ENCODE data around the gene CDH8. TPM values are rescaled to one million over a fixed set of nuclear protein-coding genes. Genes with fewer than 3 reads are reported as not detected.

The CDH8 gene
- polyA plus RNA-seq, 1 of the 3 experiments (the other 2 are of a cell fraction): 0.05 TPM

- Histone ChIP-seq H3F3A (replicated peaks; ENCODE audit: insufficient read depth) (no peaks in the 10 kb centered on the region), H3K36me3 (replicated peaks in 1 of 2; ENCODE audit: control insufficient read depth in 1 of 2, insufficient read depth in 2 of 2, low read length in 1 of 2) (no peaks in the 10 kb centered on the region), H3K9me2 (no peaks in the 10 kb centered on the region), H3K27me3 (ENCODE audit: insufficient read depth) (no peaks in the 10 kb centered on the region), H3K9me3 (no peaks in the 10 kb centered on the region), H4K20me1 (ENCODE audit: insufficient read depth) (no peaks in the 10 kb centered on the region), H3K4me1 (ENCODE audit: control insufficient read depth in 1 of 2, insufficient read depth in 2 of 2, low read depth in 1 of 2, low read length in 1 of 2) (no peaks in the 10 kb centered on the region), H3K27ac (ENCODE audit: low read depth in 2 of 2, low read length in 1 of 2) (no peak overlapping the region), H3K79me2 (ENCODE audit: insufficient read depth) (no peaks in the 10 kb centered on the region), H3K9ac (no peak overlapping the region), H2AFZ (ENCODE audit: low read depth) (no peak overlapping the region), H3K4me3 (ENCODE audit: low read depth in 2 of 2, low read length in 1 of 2) (no peak overlapping the region), H3K4me2 (no peak overlapping the region)
- WGBS (ENCODE audit: low lambda C conversion rate): 14% methylated on average over 3 of the region's 3 CpGs
- TF ChIP-seq RAD21 (IDR thresholded peaks at IDR 0.05; ENCODE audit: low read length) (no peak), CHD2 (IDR thresholded peaks at IDR 0.05; ENCODE audit: low read length, partially characterized antibody) (no peak), NRF1 (IDR thresholded peaks at IDR 0.05; ENCODE audit: low read depth, low read length) (no peak), MXI1 (IDR thresholded peaks at IDR 0.05; ENCODE audit: low read depth, low read length) (no peak), REST (IDR thresholded peaks at IDR 0.05; ENCODE audit: low read depth, low read length) (no peak)
- no peak for DNase-seq
- ChIA-PET POLR2A (no interaction called here), CTCF (no interaction called here)
These were observed 358.1 kb downstream of the CDH8 start for GRCh38 chr16:61678182-61678581.

GRCh38 chr16:61677776-61678175, 358.5 kb downstream of the CDH8 start:
- H3K4me1 ChIP-seq (ENCODE audit: control insufficient read depth in 1 of 2, insufficient read depth in 2 of 2, low read depth in 1 of 2, low read length in 1 of 2): no peaks in the 10 kb centered on the region
- WGBS (ENCODE audit: low lambda C conversion rate): 13% methylated on average over 5 of the region's 5 CpGs
- TF ChIP-seq USF2 (IDR thresholded peaks at IDR 0.05; ENCODE audit: borderline replicate concordance, low read depth, low read length): no peak
- no peak for TF ChIP-seq MEF2A (IDR thresholded peaks at IDR 0.05; ENCODE audit: borderline replicate concordance, low read depth)
- TF ChIP-seq CHD2 (IDR thresholded peaks at IDR 0.05; ENCODE audit: low read length, partially characterized antibody): no peak
- no peak for TF ChIP-seq GATA2 (CRISPR knock-in tag; IDR thresholded peaks at IDR 0.05)
- TF ChIP-seq ELF1 (IDR thresholded peaks at IDR 0.05): no peak
- no peak for TF ChIP-seq RFX5 (IDR thresholded peaks at IDR 0.05; ENCODE audit: low read length)

More at GRCh38 chr16:61677776-61678175, 358.5 kb downstream of the CDH8 start:
- Histone ChIP-seq H3K27ac (ENCODE audit: low read depth in 2 of 2, low read length in 1 of 2) (no peak overlapping the region), H3K9me2 (no peaks in the 10 kb centered on the region), H3K27me3 (ENCODE audit: insufficient read depth) (no peaks in the 10 kb centered on the region), H3F3A (replicated peaks; ENCODE audit: insufficient read depth) (no peaks in the 10 kb centered on the region), H3K79me2 (ENCODE audit: insufficient read depth) (no peaks in the 10 kb centered on the region), H3K36me3 (replicated peaks in 1 of 2; ENCODE audit: control insufficient read depth in 1 of 2, insufficient read depth in 2 of 2, low read length in 1 of 2) (no peaks in the 10 kb centered on the region), H4K20me1 (ENCODE audit: insufficient read depth) (no peaks in the 10 kb centered on the region), H3K4me3 (ENCODE audit: low read depth in 2 of 2, low read length in 1 of 2) (no peak overlapping the region), H2AFZ (ENCODE audit: low read depth) (no peak overlapping the region), H3K9me3 (no peaks in the 10 kb centered on the region), H3K4me2 (no peak overlapping the region), H3K9ac (no peak overlapping the region)
- ChIA-PET CTCF (no interaction called here), POLR2A (no interaction called here)
- no peak for DNase-seq

Measured in SK-N-SH (cell line).